Embryonic facial prominence (tissue), 1 donor: Measurements from ENCODE around the gene ASCC2.
"Not testable (repeated sequence)": the region's sequence is repeated elsewhere in the genome, so short reads cannot be mapped to it uniquely, and the experiment has no call there.

Source experiments
- DNase-seq: peaks from one replicate; pipeline ENCODE4 v3.0.0-alpha.2; 2016; ENCODE audit errors: extremely low spot score

The ASCC2 gene

GRCh38 chr22:29856496-29856895, 18.4 kb upstream of the ASCC2 start:
- no peak for DNase-seq

GRCh38 chr22:29855611-29856181, 17.6 kb upstream of the ASCC2 start:
- no peak for DNase-seq

GRCh38 chr22:29854432-29854831, 16.4 kb upstream of the ASCC2 start:
- DNase-seq, result no peak

GRCh38 chr22:29848111-29848510, 10.0 kb upstream of the ASCC2 start:
- DNase-seq, result no peak

- DNase-seq, result no peak
These were observed 8.2 kb upstream of the ASCC2 start for GRCh38 chr22:29846290-29846689.

- no peak for DNase-seq
These were observed 4.7 kb upstream of the ASCC2 start for GRCh38 chr22:29842740-29843139.

GRCh38 chr22:29842172-29842571, 4.1 kb upstream of the ASCC2 start:
- no peak for DNase-seq

- DNase-seq, result no peak
These were observed 2.4 kb upstream of the ASCC2 start for GRCh38 chr22:29840498-29840897.

GRCh38 chr22:29839039-29839438, 965 bp upstream of the ASCC2 start:
- DNase-seq, result no peak

- DNase-seq, result no peak
These were observed 504 bp upstream of the ASCC2 start for GRCh38 chr22:29838599-29838956.

- DNase-seq, result not testable (repeated sequence)
These were observed 1.2 kb downstream of the ASCC2 start for GRCh38 chr22:29836791-29837370.

GRCh38 chr22:29834046-29834445, 4.0 kb downstream of the ASCC2 start:
- DNase-seq, result no peak

- no peak for DNase-seq
These were observed 4.6 kb downstream of the ASCC2 start for GRCh38 chr22:29833392-29833965.

GRCh38 chr22:29831958-29832357, 6.1 kb downstream of the ASCC2 start:
- DNase-seq, result no peak

- DNase-seq, result no peak
These were observed 6.7 kb downstream of the ASCC2 start for GRCh38 chr22:29831186-29831921.

- DNase-seq, result no peak
These were observed 7.5 kb downstream of the ASCC2 start for GRCh38 chr22:29830585-29830984.

- not testable (repeated sequence) for DNase-seq
These were observed 10.3 kb downstream of the ASCC2 start for GRCh38 chr22:29827726-29828125.

- no peak for DNase-seq
These were observed 11.0 kb downstream of the ASCC2 start for GRCh38 chr22:29827091-29827490.

- no peak for DNase-seq
These were observed 12.5 kb downstream of the ASCC2 start for GRCh38 chr22:29825578-29825977.

- no peak for DNase-seq
These were observed 13.4 kb downstream of the ASCC2 start for GRCh38 chr22:29824677-29825076.

GRCh38 chr22:29821291-29822016, 16.6 kb downstream of the ASCC2 start:
- no peak for DNase-seq

GRCh38 chr22:29820961-29821290, 17.1 kb downstream of the ASCC2 start:
- no peak for DNase-seq

- DNase-seq, result no peak
These were observed 18.6 kb downstream of the ASCC2 start for GRCh38 chr22:29819501-29819900.
